GM19035 (cell line): ENCODE measurements around the gene OR1J2.

Source experiments
- ATAC-seq: cut with Tn5 transposase; IDR thresholded peaks from one replicate; pipeline ENCODE4 v1.9.1; 2021; ENCODE audit not compliant: unreplicated experiment

Gene OR1J2

GRCh38 chr9:122546196-122546595 lies 35.6 kb downstream of the OR1J2 start:
- no peak for ATAC-seq

- ATAC-seq = no peak
Observed at GRCh38 chr9:122551371-122551770, 40.8 kb downstream of the OR1J2 start.

GRCh38 chr9:122552812-122553211 lies 42.2 kb downstream of the OR1J2 start, which contains the start of gene OR1N2:
Gene OR1N2, plus strand, starts transcription at chr9:122553112. Its CDS starts 100 bp downstream, at chr9:122553212.
- ATAC-seq = no peak
